Upper lobe of left lung (tissue), 6 donors: ENCODE data around the gene AGPAT4. TPM values are rescaled to one million over a fixed set of nuclear protein-coding genes. Genes with fewer than 3 reads are reported as not detected.
"Not testable (repeated sequence)": the region's sequence is repeated elsewhere in the genome, so short reads cannot be mapped to it uniquely, and the experiment has no call there.

ENCODE experiments used
- ATAC-seq, 2 donors: fragments of 200-7000 bp; cut with Tn5 transposase; one replicate each; pipeline ENCODE4 v1.9.1; 2022; ENCODE audit warnings: mild to moderate bottlenecking in 2 of 2, moderate library complexity in 2 of 2; ENCODE audit not compliant: low FRiP score in 2 of 2
- DNase-seq, 2 donors: peaks; one replicate each; pipeline ENCODE4 v3.0.0-alpha.2; 2019 to 2020
- H3K27ac ChIP-seq, 4 donors: fragments of 200-600 bp; sonication (generic); one replicate each; pipeline ENCODE4 v1.5.1; 2016 to 2019
- H3K27me3 ChIP-seq, 4 donors: fragments of 200-600 bp; sonication (generic); one replicate each; pipeline ENCODE4 v1.5.1; 2017 to 2019
- H3K36me3 ChIP-seq, 4 donors: fragments of 200-600 bp; sonication (generic); one replicate each; pipeline ENCODE4 v1.5.1; 2016 to 2019
- H3K4me1 ChIP-seq, 4 donors: fragments of 200-600 bp; sonication (generic); one replicate each; pipeline ENCODE4 v1.5.1; 2018 to 2019
- H3K4me3 ChIP-seq, 4 donors: fragments of 200-600 bp; sonication (generic); one replicate each; pipeline ENCODE4 v1.5.1; 2017 to 2019; ENCODE audit warnings: mild to moderate bottlenecking in 2 of 4, moderate library complexity in 1 of 4
- H3K9me3 ChIP-seq, 4 donors: fragments of 200-600 bp; sonication (generic); one replicate each; pipeline ENCODE4 v1.5.1; 2018 to 2019
- EP300 ChIP-seq, 4 donors: sonication (generic); formaldehyde crosslinking; IDR thresholded peaks; one replicate each; pipeline ENCODE4 v1.5.1; 2017; ENCODE audit warnings: antibody characterized with exemption in 4 of 4, control low read depth in 2 of 4
- POLR2A ChIP-seq, 4 donors: fragments of 450-650 bp; IDR thresholded peaks; one replicate each; pipeline ENCODE4 v1.5.1; 2016 to 2017; ENCODE audit warnings: antibody characterized with exemption in 4 of 4, mild to moderate bottlenecking in 2 of 4
- POLR2AphosphoS5 ChIP-seq, 2 donors: sonication (generic); formaldehyde crosslinking; IDR thresholded peaks; one replicate each; pipeline ENCODE4 v1.5.1; 2017; ENCODE audit warnings: antibody characterized with exemption in 2 of 2
- WGBS, 2 donors: methylation state at CpG; one replicate each; pipeline ENCODE4 v1.1.5; 2017 to 2018; 5-methylcytosine and 5-hydroxymethylcytosine counted together
- total RNA-seq, 6 donors: library from RNA; depleted of rRNA in 4 of 6; stranded (reverse); fragments of >200 nt in 4 of 6; gene quantifications; one replicate each; pipeline versions ENCODE4 v1.1.0 to v1.2.1, GENCODE V29; 2016 to 2021
- TF ChIP-seq, protein P1 (sequence below), 6 experiments: fragments of 450-650 bp in 4 of 6; fragments of 200-600 bp in 2 of 6; sonication (generic) in 2 of 6; IDR thresholded peaks; one replicate each; pipeline ENCODE4 v1.5.1; 2016 to 2019; ENCODE audit warnings: antibody characterized with exemption in 6 of 6
- donor health status: DM: no; HTN: no; CAD: no; lungs with moderate emphysema.
- donor health status: DM: no; HTN: yes; CAD: no; lungs with severe emphysema.

The AGPAT4 gene
- total RNA-seq, 6 donors from 2014 or later, result 7.0 to 26.3 (median 14.4) TPM

DNA sequence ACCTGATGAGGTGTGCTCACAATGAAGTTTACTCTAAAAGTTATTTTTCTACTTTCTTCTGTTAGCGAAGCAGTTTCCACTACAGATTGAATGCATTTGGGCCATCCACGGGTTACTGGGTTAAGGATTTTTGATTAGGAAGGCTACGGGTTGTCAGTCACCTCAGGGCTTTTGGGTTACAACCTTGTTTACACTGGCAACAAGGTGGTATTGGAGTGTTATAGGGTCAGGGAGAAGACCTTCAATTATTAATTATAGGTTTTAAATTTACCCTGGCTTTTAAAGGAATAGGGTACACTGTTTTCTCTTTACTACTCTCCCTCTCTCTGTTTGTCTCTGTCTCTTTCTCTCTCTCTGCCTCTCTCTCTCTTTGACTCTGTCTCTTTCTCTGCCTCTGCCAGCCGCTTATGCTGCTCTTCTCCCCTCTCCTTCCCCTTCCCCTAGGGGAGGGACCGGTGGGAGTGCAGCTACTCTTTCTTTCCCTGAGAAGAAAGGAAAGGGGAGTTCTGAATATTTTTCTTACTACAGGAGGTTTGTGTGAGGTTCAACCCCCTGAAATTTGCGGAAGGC lies 40.2 kb upstream of the AGPAT4 start:
- no peaks in the 10 kb centered on the region for H3K27me3 ChIP-seq
- no peaks in the 10 kb centered on the region for H3K36me3 ChIP-seq
- no peak overlapping the region for H3K27ac ChIP-seq
- 88 to 90% methylated on average over 6 of the region's 6 CpGs for WGBS, 2 donors
- H3K4me3 ChIP-seq, result no peak overlapping the region
- no peak for TF ChIP-seq POLR2A (IDR thresholded peaks at IDR 0.05)
- no peak for TF ChIP-seq EP300 (IDR thresholded peaks at IDR 0.05)
- TF ChIP-seq, protein P1, sequence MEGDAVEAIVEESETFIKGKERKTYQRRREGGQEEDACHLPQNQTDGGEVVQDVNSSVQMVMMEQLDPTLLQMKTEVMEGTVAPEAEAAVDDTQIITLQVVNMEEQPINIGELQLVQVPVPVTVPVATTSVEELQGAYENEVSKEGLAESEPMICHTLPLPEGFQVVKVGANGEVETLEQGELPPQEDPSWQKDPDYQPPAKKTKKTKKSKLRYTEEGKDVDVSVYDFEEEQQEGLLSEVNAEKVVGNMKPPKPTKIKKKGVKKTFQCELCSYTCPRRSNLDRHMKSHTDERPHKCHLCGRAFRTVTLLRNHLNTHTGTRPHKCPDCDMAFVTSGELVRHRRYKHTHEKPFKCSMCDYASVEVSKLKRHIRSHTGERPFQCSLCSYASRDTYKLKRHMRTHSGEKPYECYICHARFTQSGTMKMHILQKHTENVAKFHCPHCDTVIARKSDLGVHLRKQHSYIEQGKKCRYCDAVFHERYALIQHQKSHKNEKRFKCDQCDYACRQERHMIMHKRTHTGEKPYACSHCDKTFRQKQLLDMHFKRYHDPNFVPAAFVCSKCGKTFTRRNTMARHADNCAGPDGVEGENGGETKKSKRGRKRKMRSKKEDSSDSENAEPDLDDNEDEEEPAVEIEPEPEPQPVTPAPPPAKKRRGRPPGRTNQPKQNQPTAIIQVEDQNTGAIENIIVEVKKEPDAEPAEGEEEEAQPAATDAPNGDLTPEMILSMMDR (IDR thresholded peaks at IDR 0.05), result no peak
- TF ChIP-seq POLR2AphosphoS5 (IDR thresholded peaks at IDR 0.05), result no peak
- no peaks in the 10 kb centered on the region for H3K4me1 ChIP-seq
- H3K9me3 ChIP-seq, result peaks cover 0 to 8% (median 0%) of the 10 kb centered on the region in 4 donors
- no peak for ATAC-seq
- no peak for DNase-seq

DNA sequence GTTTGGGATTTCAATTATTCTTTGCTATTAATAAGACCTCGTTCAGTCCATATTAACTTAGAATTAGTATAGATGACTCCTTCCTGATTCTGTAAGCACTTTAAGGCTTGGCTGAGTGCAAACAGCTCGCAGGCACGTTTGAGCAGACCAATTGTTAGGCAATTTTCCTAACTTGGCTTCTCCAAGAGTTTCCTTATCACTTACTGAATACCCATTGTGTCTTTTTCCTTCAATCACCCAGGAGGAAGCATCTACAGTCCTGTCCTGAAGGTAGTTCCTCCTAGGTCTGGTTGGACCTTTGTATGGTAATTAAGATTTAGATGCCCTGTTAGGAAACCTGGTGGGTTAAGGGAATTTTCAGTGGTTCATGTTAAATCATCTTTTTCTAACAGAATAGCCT lies 39.6 kb upstream of the AGPAT4 start:
- H3K9me3 ChIP-seq, H3K27me3 ChIP-seq, DNase-seq, H3K4me3 ChIP-seq, ATAC-seq, H3K36me3 ChIP-seq, H3K4me1 ChIP-seq, H3K27ac ChIP-seq: not testable (repeated sequence)
- 41 to 63% methylated on average over 3 of the region's 3 CpGs for WGBS, 2 donors

DNA sequence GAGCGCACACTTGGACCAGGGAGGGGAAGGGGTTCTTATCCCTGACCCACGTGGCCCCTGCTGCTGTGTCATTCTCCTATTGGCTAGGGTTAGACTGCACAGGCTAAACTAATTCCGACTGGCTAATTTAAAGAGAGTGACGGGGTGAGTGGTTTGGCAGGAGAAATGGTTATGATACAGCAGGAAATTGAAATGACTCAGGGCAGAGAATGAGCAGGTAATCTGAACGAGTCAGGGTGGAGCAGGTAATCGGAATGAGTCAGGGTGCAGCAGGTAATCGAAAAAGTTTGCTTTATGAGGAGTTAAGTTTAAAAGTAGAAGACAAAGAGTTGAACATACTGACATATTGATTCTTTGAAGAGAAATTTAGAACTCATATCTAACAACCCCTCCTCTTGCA lies 35.9 kb upstream of the AGPAT4 start:
- ATAC-seq, H3K4me3 ChIP-seq, H3K27me3 ChIP-seq, DNase-seq, H3K9me3 ChIP-seq, H3K4me1 ChIP-seq, H3K27ac ChIP-seq, H3K36me3 ChIP-seq: not testable (repeated sequence)
- WGBS, 2 donors, result 79 to 83% methylated on average over 7 of the region's 7 CpGs

DNA sequence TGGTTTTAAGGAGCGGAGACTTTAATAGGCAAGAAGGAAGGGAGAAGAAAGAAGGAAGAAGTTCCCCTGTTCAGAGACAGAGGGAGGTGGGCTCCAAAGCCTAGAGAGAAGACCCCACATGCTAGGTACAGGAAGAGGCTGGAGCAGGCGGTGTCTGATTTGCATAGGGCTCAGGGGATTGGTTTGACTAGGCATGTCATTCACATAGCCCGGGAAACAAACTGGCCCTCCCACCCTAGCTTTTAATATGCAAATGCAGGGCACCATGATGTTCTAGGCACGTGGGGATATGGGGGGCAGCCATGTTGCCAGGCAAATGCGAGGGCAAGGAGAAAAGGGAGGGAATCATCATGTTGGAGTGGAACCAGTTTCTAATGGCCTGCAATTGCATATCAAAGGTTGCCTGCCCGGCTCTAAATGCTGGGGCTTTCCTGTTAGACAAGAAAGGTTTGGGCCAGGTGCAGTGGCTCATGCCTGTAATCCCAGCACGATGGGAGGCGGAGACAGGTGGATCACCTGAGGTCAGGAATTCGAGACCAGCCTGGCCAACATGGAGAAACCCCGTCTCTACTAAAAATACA lies 34.3 kb upstream of the AGPAT4 start:
- Histone ChIP-seq H3K27me3 (no peaks in the 10 kb centered on the region), H3K9me3 (no peaks in the 10 kb centered on the region), H3K4me1 (no peaks in the 10 kb centered on the region), H3K4me3 (no peak overlapping the region), H3K27ac (no peak overlapping the region), H3K36me3 (no peaks in the 10 kb centered on the region)
- 80 to 86% methylated on average over 10 of the region's 10 CpGs for WGBS, 2 donors
- TF ChIP-seq POLR2AphosphoS5 (IDR thresholded peaks at IDR 0.05) (no peak), EP300 (IDR thresholded peaks at IDR 0.05) (no peak), POLR2A (IDR thresholded peaks at IDR 0.05) (no peak)
- TF ChIP-seq, protein P1 (IDR thresholded peaks at IDR 0.05), result no peak
- no peak for DNase-seq
- ATAC-seq, result no peak

DNA sequence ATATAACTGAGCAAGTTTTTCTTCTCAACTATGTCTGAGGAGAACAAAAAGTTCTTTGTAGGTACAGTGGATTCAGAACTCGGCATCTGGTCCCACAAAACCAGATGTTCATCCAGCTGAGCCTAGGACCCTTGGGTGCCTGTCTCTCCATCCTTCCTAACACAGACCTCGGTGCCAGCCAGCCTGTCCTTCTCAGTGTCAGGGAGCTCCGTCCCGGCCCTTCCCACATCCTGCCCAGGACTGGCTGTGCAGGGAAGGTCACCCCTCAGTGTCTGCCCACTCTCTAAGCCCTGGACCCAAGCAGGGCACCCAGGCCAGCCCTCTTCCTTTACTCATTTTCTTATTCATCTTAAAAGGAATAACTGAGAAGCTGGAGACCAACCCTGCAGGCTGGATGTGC lies 32.0 kb upstream of the AGPAT4 start:
- TF ChIP-seq POLR2AphosphoS5 (IDR thresholded peaks at IDR 0.05) (no peak), EP300 (IDR thresholded peaks at IDR 0.05) (no peak), POLR2A (IDR thresholded peaks at IDR 0.05) (no peak)
- TF ChIP-seq, protein P1 (IDR thresholded peaks at IDR 0.05), result no peak
- 73 to 77% methylated on average over 4 of the region's 4 CpGs for WGBS, 2 donors
- ATAC-seq, result no peak
- H3K9me3 ChIP-seq, result no peaks in the 10 kb centered on the region
- no peaks in the 10 kb centered on the region for H3K27me3 ChIP-seq
- no peak for DNase-seq
- no peak overlapping the region for H3K4me3 ChIP-seq
- no peaks in the 10 kb centered on the region for H3K36me3 ChIP-seq
- H3K27ac ChIP-seq, result no peak overlapping the region
- peaks cover 0 to 8% (median 2%) of the 10 kb centered on the region in 4 donors for H3K4me1 ChIP-seq
